GM12873 (cell line): ENCODE data around the gene PLA2G1B.

Experiments used
- TF ChIP-seq, protein P1 (sequence below): IDR thresholded peaks from 2 replicates; pipeline ENCODE4 v1.5.1; 2012; ENCODE audit warnings: low read depth, mild to moderate bottlenecking, moderate library complexity, low read length, control low read depth; ENCODE audit not compliant: insufficient read depth; ENCODE audit errors: missing control alignments

Gene PLA2G1B

DNA sequence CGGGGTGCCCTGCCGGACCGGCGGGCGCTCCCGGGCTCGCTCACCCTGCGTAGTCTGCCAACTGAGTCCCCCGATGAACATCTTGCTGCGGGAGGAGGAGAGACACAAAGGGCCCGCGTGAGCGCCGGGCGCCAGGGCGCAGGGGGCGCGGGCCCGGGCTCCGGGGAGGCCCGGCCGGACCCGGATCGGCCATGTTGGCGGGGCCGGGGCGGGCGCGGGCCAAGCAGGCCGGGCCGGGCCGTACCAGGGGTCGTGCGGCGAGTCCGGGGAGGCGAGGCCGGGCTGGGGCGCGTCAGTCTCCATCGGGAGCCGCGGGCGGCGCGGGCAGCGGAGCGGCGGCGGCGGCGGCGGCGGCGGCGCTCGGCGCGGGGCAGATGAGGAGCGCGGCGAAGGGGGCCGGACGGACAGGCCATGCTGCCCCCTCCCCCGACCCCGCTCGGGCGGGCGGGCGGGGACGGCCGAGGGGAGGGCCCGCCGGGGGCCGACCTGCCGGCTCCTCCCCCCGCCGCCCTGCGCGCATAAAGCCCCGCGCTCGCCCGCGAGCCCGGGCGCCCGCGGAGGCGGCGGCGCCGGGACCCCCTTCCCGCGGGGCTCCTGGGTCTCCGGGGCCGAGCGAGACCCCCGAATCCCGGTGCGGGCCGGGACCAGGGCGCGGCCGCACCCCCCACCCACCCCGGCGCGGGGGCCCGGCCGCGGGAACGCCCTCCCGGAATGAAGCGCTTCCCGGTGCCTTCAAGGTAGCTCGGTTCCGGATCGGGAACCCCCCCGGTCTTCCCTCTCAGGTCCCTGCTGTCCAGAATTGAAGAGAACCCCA is 41.4 kb upstream of the PLA2G1B start, which contains the start of gene MSI1:
MSI1 (minus strand) TSS at position 376 of the 814 bp plus-strand sequence; CDS start at position 303, 73 bp downstream.
- TF ChIP-seq, protein P1, sequence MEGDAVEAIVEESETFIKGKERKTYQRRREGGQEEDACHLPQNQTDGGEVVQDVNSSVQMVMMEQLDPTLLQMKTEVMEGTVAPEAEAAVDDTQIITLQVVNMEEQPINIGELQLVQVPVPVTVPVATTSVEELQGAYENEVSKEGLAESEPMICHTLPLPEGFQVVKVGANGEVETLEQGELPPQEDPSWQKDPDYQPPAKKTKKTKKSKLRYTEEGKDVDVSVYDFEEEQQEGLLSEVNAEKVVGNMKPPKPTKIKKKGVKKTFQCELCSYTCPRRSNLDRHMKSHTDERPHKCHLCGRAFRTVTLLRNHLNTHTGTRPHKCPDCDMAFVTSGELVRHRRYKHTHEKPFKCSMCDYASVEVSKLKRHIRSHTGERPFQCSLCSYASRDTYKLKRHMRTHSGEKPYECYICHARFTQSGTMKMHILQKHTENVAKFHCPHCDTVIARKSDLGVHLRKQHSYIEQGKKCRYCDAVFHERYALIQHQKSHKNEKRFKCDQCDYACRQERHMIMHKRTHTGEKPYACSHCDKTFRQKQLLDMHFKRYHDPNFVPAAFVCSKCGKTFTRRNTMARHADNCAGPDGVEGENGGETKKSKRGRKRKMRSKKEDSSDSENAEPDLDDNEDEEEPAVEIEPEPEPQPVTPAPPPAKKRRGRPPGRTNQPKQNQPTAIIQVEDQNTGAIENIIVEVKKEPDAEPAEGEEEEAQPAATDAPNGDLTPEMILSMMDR: no peak

GRCh38 chr12:120367924-120368788 is 40.6 kb upstream of the PLA2G1B start:
- TF ChIP-seq, protein P1: no peak

GRCh38 chr12:120367233-120367923 is 39.8 kb upstream of the PLA2G1B start:
- TF ChIP-seq, protein P1: peak; percentile 49

DNA sequence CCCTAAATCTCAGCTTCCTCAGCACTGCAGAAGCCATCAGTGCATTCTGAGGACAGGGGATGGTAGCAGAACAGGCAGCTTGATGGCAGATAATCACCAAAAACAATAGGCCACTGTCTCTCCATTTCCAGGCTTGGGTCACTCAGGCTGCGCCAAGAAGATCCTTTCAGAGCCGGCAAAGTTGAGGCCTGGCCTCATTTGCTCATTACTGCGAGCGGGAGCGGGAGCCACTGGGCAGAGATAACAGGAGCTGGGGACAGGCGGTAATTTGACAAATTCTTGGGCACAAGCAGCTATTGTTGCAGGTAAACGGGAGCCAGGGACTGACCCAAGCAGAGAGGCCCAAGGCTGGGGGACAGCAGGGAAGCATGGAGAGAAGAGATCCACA is 39.3 kb upstream of the PLA2G1B start:
- TF ChIP-seq, protein P1: no peak

GRCh38 chr12:120366341-120366705 is 38.7 kb upstream of the PLA2G1B start:
- TF ChIP-seq, protein P1: no peak

- TF ChIP-seq, protein P1: no peak
Observed at GRCh38 chr12:120365675-120366340, 38.2 kb upstream of the PLA2G1B start.
